ENCODE data around the gene LRMDA.

GRCh38 chr10:75612904-75613684 lies 181.7 kb downstream of the LRMDA start:
- no peak for TF ChIP-seq CTCF (IDR thresholded peaks at IDR 0.05)
- no peak for TF ChIP-seq POLR2A (IDR thresholded peaks at IDR 0.05)
